Stimulated activated CD8-positive, alpha-beta memory T cell treated with anti-CD3 and anti-CD28 coated beads, Interleukin-12 subunit alpha, Interleukin-12 subunit beta, amount 100 ng/mL, for 4 hours (primary cell): ENCODE results near the gene HMGCR.

Source experiments
- DNase-seq: peaks from one replicate; pipeline ENCODE4 v3.0.0-alpha.2; 2020; ENCODE audit warnings: low read depth

HMGCR gene

DNA sequence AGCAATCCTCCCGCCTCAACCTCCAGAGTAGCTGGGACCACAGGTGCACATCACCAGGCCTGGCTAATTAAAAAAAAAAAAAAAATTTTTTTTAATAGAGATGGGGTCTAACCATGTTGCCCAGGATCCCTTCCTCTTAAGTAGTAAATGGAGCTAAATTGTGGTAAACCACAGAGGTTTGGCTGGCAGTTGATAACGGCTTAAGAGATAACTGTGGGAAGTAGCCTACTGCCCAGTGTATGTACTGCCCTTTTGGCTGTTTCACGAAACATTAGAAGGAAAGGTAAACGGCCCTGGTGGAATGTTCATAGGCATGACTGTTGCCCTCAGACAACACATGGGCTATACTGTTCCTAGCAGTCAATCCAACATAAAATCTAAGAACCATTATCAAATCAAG lies 44.4 kb downstream of the HMGCR start:
- DNase-seq: no peak

DNA sequence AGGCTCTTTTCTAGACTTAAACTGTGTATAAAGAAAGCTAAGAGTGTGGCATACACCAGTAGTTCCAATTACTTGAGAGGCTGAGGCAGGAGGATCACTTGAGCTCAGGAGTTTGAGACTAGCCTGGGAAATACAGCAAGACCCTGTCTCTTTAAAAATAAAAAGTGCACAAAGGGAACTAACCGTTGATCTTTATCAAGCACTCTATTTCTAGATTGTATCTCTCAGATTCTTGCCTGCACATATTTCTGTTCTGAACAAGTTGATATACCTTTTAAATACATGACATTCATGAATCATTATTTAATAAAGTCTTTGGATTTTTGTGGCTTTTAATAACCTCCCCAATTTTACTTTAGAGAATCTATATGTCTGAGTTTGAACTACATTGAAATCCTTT lies 47.2 kb downstream of the HMGCR start:
- DNase-seq: no peak

DNA sequence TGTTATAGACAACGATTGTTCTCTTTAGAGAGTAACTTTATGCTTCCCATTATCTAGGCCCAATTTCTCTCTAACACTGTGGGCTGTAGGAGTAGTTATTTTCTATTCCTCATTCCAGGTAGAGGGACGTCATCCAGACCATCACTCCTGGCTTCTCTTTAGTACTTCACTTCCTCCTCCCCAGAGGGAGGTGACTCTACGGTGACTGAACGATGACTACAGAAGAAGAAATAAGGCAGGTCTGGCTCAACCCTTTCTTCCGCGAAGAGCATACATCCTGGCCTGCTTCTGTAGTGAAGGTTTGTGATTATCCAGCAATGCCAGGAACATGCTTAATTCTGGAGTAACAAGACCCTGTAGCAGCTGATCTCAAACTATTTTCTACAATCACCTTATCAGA lies 50.8 kb downstream of the HMGCR start:
- no peak for DNase-seq

DNA sequence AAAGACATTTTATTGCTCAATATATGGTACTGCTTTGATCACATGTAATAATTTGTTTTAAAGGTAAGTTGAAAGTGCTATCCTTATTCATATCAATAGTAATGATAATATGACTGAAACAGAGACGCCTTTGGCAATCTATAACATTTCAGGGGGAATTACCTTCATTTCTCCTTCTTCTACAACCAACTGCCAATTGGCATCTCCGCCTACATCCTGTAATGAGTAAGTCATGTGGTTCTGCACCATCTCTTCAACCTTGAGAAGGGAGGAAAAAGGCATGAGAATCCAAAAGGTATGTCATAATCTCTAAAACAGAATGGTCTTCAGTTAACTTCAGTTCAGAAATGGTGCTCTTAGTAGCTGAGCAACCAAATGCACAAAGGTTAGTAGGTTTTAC lies 52.4 kb downstream of the HMGCR start:
- no peak for DNase-seq

DNA sequence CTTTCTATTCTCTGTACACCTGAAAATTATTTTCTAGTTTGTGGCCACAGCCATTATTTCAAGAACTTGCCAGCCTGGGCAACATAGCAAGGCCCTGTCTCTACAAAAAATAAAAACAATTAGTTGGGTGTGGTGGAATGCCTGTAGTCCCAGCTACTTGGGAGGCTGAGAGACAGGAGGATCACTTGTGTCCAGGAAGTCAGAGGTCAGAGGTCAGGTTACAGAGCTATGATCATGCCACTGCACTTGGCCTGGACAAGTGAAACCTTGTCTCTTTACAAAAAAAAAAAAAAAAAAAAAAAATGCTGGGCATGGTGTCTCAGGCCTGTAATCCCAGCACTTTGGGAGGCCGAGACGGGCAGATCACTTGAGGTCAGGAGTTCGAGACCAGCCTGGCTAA lies 58.3 kb downstream of the HMGCR start:
- no peak for DNase-seq

DNA sequence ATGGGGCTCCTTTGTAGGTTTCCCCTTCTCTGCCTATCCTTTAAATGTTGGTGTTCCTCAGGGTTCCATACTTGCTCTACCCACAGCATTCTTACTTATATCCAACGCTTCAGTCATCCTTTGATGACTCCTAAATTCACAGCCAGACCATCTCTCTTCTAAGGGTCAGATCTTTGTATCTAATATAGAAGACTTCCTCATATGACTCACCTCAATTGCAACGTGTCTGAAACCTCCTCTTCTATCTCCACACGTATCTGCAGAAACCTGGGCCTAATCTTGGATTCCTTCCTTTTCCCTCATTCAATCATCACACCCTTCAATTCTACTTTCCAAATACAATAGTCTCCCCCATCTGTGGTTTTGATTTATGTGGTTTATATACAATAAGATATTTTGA lies 68.3 kb downstream of the HMGCR start:
- DNase-seq: no peak
